Measurements from ENCODE around the gene ATG13. TPM values are rescaled to one million over a fixed set of nuclear protein-coding genes. Genes with fewer than 3 reads are reported as not detected.

ATG13 gene
- total RNA-seq, 6 donors from 2014 or later = 54.9 to 122 (median 64.9) TPM

GRCh38 chr11:46630237-46630636, 12.9 kb downstream of the ATG13 start:
- no peak for ATAC-seq (ENCODE audit: low FRiP score in 2 of 2)
- Histone ChIP-seq H3K9me3 (no peaks in the 10 kb centered on the region), H3K27me3 (no peaks in the 10 kb centered on the region), H3K27ac (no peak overlapping the region), H3K36me3 (peaks cover 0 to 64% (median 32%) of the 10 kb centered on the region in 4 donors), H3K4me3 (no peak overlapping the region), H3K4me1 (no peaks in the 10 kb centered on the region)
- DNase-seq = no peak
- TF ChIP-seq, protein P1, sequence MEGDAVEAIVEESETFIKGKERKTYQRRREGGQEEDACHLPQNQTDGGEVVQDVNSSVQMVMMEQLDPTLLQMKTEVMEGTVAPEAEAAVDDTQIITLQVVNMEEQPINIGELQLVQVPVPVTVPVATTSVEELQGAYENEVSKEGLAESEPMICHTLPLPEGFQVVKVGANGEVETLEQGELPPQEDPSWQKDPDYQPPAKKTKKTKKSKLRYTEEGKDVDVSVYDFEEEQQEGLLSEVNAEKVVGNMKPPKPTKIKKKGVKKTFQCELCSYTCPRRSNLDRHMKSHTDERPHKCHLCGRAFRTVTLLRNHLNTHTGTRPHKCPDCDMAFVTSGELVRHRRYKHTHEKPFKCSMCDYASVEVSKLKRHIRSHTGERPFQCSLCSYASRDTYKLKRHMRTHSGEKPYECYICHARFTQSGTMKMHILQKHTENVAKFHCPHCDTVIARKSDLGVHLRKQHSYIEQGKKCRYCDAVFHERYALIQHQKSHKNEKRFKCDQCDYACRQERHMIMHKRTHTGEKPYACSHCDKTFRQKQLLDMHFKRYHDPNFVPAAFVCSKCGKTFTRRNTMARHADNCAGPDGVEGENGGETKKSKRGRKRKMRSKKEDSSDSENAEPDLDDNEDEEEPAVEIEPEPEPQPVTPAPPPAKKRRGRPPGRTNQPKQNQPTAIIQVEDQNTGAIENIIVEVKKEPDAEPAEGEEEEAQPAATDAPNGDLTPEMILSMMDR (IDR thresholded peaks at IDR 0.05) = no peak
- TF ChIP-seq POLR2A (IDR thresholded peaks at IDR 0.05) (no peak), EP300 (IDR thresholded peaks at IDR 0.05) (no peak), POLR2AphosphoS5 (IDR thresholded peaks at IDR 0.05) (no peak)
- WGBS, 2 donors = 92 to 94% methylated on average over 1 of the region's 1 CpG

GRCh38 chr11:46631676-46632075, 14.3 kb downstream of the ATG13 start:
- Histone ChIP-seq H3K36me3 (peaks cover 0 to 56% (median 22%) of the 10 kb centered on the region in 4 donors), H3K4me3 (no peak overlapping the region), H3K9me3 (no peaks in the 10 kb centered on the region), H3K27ac (no peak overlapping the region), H3K4me1 (no peaks in the 10 kb centered on the region), H3K27me3 (no peaks in the 10 kb centered on the region)
- no peak for DNase-seq
- no peak for TF ChIP-seq POLR2AphosphoS5 (IDR thresholded peaks at IDR 0.05)
- TF ChIP-seq POLR2A (IDR thresholded peaks at IDR 0.05) = no peak
- TF ChIP-seq EP300 (IDR thresholded peaks at IDR 0.05) = no peak
- TF ChIP-seq, protein P1 (IDR thresholded peaks at IDR 0.05) = no peak
- no peak for ATAC-seq (ENCODE audit: low FRiP score in 2 of 2)
- 88 to 93% methylated on average over 2 of the region's 2 CpGs for WGBS, 2 donors

DNA sequence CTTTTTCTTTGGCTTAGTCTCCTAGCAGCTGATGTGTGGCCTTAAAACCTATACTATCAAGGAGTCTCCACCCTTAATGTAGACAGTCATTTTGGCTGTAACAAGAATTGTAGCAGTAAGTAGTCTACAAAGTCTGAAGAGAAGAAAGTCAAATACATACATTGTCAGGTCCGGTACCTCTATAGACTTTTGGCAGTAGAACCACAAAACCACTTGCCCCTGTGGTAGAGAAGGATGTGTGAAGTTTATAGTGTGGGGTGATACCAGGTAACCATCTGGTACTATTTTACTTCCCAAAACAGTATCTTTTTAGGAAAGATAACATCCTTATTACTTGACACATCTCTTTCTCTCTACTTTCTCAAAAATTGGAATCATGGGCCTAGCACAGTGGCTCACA, 15.1 kb downstream of the ATG13 start:
- no peaks in the 10 kb centered on the region for H3K4me1 ChIP-seq
- H3K27me3 ChIP-seq = no peaks in the 10 kb centered on the region
- no peak overlapping the region for H3K27ac ChIP-seq
- ATAC-seq (ENCODE audit: low FRiP score in 2 of 2) (no peak), DNase-seq (no peak)
- no peaks in the 10 kb centered on the region for H3K9me3 ChIP-seq
- WGBS, 2 donors = 80 to 90% methylated on average over 1 of the region's 1 CpG
- no peak for TF ChIP-seq POLR2AphosphoS5 (IDR thresholded peaks at IDR 0.05)
- TF ChIP-seq EP300 (IDR thresholded peaks at IDR 0.05) = no peak
- TF ChIP-seq POLR2A (IDR thresholded peaks at IDR 0.05) = no peak
- TF ChIP-seq, protein P1 (IDR thresholded peaks at IDR 0.05) = no peak
- H3K4me3 ChIP-seq = no peak overlapping the region
- peaks cover 0 to 52% (median 19%) of the 10 kb centered on the region in 4 donors for H3K36me3 ChIP-seq

DNA sequence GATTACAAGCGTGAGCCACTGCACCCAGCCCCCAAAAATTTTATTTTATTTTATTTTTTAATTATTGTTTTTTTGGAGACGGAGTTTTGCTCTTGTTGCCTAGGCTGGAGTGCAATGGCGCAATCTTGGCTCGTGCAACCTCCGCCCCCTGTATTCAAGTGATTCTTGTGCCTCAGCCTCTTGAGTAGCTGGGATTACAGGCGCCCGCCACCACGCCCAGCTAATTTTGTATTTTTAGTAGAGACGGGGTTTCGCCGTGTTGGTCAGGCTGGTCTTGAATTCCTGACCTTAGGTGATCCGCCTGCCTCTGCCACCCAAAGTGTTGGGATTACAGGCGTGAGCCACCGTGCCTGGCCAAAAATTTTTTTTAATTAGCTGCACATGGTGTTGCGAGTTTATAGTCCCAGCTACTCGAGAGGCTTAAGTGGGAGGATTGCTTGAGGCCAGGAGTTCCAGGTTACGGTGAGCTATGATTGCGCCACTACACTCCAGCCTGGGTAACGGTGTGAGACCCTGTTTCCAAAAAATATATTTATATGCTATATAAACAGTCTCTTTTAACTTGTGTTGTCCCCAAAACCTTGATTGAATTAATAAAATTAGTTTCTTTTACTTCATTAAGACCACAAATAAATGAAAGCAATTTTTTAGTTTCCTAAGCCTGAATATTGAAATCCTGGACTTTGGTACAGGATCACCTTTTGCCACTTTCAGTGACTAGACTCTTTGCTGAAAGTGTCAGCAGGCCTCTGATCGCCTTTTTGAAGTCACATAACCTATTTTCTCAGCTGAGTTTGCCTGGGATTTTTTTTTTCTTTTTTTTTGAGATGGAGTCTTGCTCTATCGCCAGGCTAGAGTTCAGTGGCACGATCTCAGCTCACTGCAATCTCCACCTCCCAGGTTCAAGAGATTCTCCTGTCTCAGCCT, 16.2 kb downstream of the ATG13 start:
- ATAC-seq (ENCODE audit: low FRiP score in 2 of 2) (peak in 1 of 2 donors; percentile 62), DNase-seq (peak in 1 of 2 donors; percentile 53)
- H3K27ac ChIP-seq = no peak overlapping the region
- no peaks in the 10 kb centered on the region for H3K9me3 ChIP-seq
- peaks cover 0 to 51% (median 18%) of the 10 kb centered on the region in 4 donors for H3K36me3 ChIP-seq
- H3K27me3 ChIP-seq = no peaks in the 10 kb centered on the region
- TF ChIP-seq POLR2A (IDR thresholded peaks at IDR 0.05) = no peak
- no peak for TF ChIP-seq EP300 (IDR thresholded peaks at IDR 0.05)
- TF ChIP-seq, protein P1 (IDR thresholded peaks at IDR 0.05) = no peak
- TF ChIP-seq POLR2AphosphoS5 (IDR thresholded peaks at IDR 0.05) = no peak
- WGBS, 2 donors = 81 to 88% methylated on average over 22 of the region's 22 CpGs
- no peak overlapping the region for H3K4me3 ChIP-seq
- H3K4me1 ChIP-seq = no peaks in the 10 kb centered on the region
